ENCODE measurements around the gene NTM.

Gene NTM

GRCh38 chr11:131609921-131610320 is 239.5 kb downstream of the NTM start:
- H3K27ac ChIP-seq (replicated peaks; ENCODE audit: low read length) = no peak overlapping the region
- WGBS, 2 donors (ENCODE audit: extremely low coverage in 2 of 2, insufficient read length in 2 of 2, insufficient replicate concordance in 1 of 2) = no CpG with 5 or more reads among the region's 3 CpGs
- H3K9ac ChIP-seq (ENCODE audit: low read depth, low read length, poor library complexity) = no peak overlapping the region
- no peak overlapping the region for H2AK5ac ChIP-seq (ENCODE audit: low read depth, low read length)
- no peak overlapping the region for H3K14ac ChIP-seq (ENCODE audit: low read length)
- no peaks in the 10 kb centered on the region for H3K27me3 ChIP-seq (ENCODE audit: control insufficient read depth in 3 of 3, insufficient read depth in 3 of 3, low read depth in 1 of 3, low read length in 3 of 3)
- H3K36me3 ChIP-seq (replicated peaks in 1 of 2; ENCODE audit: control insufficient read depth in 2 of 2, insufficient read depth in 2 of 2, low read length in 2 of 2) = no peaks in the 10 kb centered on the region
- peaks cover 0 to 3% of the 10 kb centered on the region in 2 donors for H3K4me1 ChIP-seq (ENCODE audit: control insufficient read depth in 2 of 2, insufficient read depth in 1 of 2, low read depth in 1 of 2, low read length in 2 of 2)
- H2BK12ac ChIP-seq (ENCODE audit: low read length) = no peak overlapping the region
- H3K79me1 ChIP-seq (ENCODE audit: low read depth, low read length) = no peaks in the 10 kb centered on the region
- H2BK120ac ChIP-seq (ENCODE audit: low read depth, low read length) = no peak overlapping the region
- no peak overlapping the region for H3K23ac ChIP-seq (ENCODE audit: low read depth, low read length, poor library complexity)
- no peak overlapping the region for H2BK5ac ChIP-seq (ENCODE audit: low read length)
- no peak overlapping the region for H4K91ac ChIP-seq (ENCODE audit: low read depth, low read length, poor library complexity)
- H2AFZ ChIP-seq (ENCODE audit: low read length) = no peak overlapping the region
- H3K4me2 ChIP-seq (ENCODE audit: insufficient read depth, low read length, poor library complexity, severe bottlenecking) = no peak overlapping the region
- no peak overlapping the region for H2BK15ac ChIP-seq (ENCODE audit: low read length)
- no peak overlapping the region for H3K4me3 ChIP-seq (ENCODE audit: low read length in 2 of 2)
- no peaks in the 10 kb centered on the region for H3K9me3 ChIP-seq (replicated peaks in 1 of 2; ENCODE audit: control insufficient read depth in 2 of 2, insufficient read depth in 1 of 2, low read depth in 1 of 2, low read length in 2 of 2)
- DNase-seq (ENCODE audit: low spot score) = no peak
- H4K8ac ChIP-seq (ENCODE audit: low read depth, low read length) = no peak overlapping the region
- H3K4ac ChIP-seq (ENCODE audit: low read length) = no peak overlapping the region
- no peak overlapping the region for H3K18ac ChIP-seq (ENCODE audit: low read length)

GRCh38 chr11:131611322-131611721 is 240.9 kb downstream of the NTM start:
- no peak overlapping the region for H3K23ac ChIP-seq (ENCODE audit: low read depth, low read length, poor library complexity)
- no peak overlapping the region for H3K9ac ChIP-seq (ENCODE audit: low read depth, low read length, poor library complexity)
- H4K91ac ChIP-seq (ENCODE audit: low read depth, low read length, poor library complexity) = no peak overlapping the region
- no peaks in the 10 kb centered on the region for H3K79me1 ChIP-seq (ENCODE audit: low read depth, low read length)
- no peak for DNase-seq (ENCODE audit: low spot score)
- no peaks in the 10 kb centered on the region for H3K27me3 ChIP-seq (ENCODE audit: control insufficient read depth in 3 of 3, insufficient read depth in 3 of 3, low read depth in 1 of 3, low read length in 3 of 3)
- H2BK5ac ChIP-seq (ENCODE audit: low read length) = no peak overlapping the region
- H4K8ac ChIP-seq (ENCODE audit: low read depth, low read length) = no peak overlapping the region
- no peak overlapping the region for H2BK12ac ChIP-seq (ENCODE audit: low read length)
- no CpG with 5 or more reads among the region's 6 CpGs for WGBS, 2 donors (ENCODE audit: extremely low coverage in 2 of 2, insufficient read length in 2 of 2, insufficient replicate concordance in 1 of 2)
- H3K18ac ChIP-seq (ENCODE audit: low read length) = no peak overlapping the region
- no peak overlapping the region for H3K14ac ChIP-seq (ENCODE audit: low read length)
- H3K36me3 ChIP-seq (replicated peaks in 1 of 2; ENCODE audit: control insufficient read depth in 2 of 2, insufficient read depth in 2 of 2, low read length in 2 of 2) = no peaks in the 10 kb centered on the region
- H2BK15ac ChIP-seq (ENCODE audit: low read length) = no peak overlapping the region
- no peak overlapping the region for H2AFZ ChIP-seq (ENCODE audit: low read length)
- peaks cover 0 to 3% of the 10 kb centered on the region in 2 donors for H3K4me1 ChIP-seq (ENCODE audit: control insufficient read depth in 2 of 2, insufficient read depth in 1 of 2, low read depth in 1 of 2, low read length in 2 of 2)
- H2BK120ac ChIP-seq (ENCODE audit: low read depth, low read length) = no peak overlapping the region
- no peaks in the 10 kb centered on the region for H3K9me3 ChIP-seq (replicated peaks in 1 of 2; ENCODE audit: control insufficient read depth in 2 of 2, insufficient read depth in 1 of 2, low read depth in 1 of 2, low read length in 2 of 2)
- no peak overlapping the region for H3K27ac ChIP-seq (replicated peaks; ENCODE audit: low read length)
- H3K4ac ChIP-seq (ENCODE audit: low read length) = no peak overlapping the region
- H3K4me2 ChIP-seq (ENCODE audit: insufficient read depth, low read length, poor library complexity, severe bottlenecking) = no peak overlapping the region
- H3K4me3 ChIP-seq (ENCODE audit: low read length in 2 of 2) = no peak overlapping the region
- H2AK5ac ChIP-seq (ENCODE audit: low read depth, low read length) = no peak overlapping the region

GRCh38 chr11:131612533-131612932 is 242.1 kb downstream of the NTM start:
- Histone ChIP-seq H3K79me1 (ENCODE audit: low read depth, low read length) (no peaks in the 10 kb centered on the region), H3K23ac (ENCODE audit: low read depth, low read length, poor library complexity) (no peak overlapping the region), H3K4me2 (ENCODE audit: insufficient read depth, low read length, poor library complexity, severe bottlenecking) (no peak overlapping the region), H3K9ac (ENCODE audit: low read depth, low read length, poor library complexity) (no peak overlapping the region), H3K9me3 (replicated peaks in 1 of 2; ENCODE audit: control insufficient read depth in 2 of 2, insufficient read depth in 1 of 2, low read depth in 1 of 2, low read length in 2 of 2) (no peaks in the 10 kb centered on the region), H3K4ac (ENCODE audit: low read length) (no peak overlapping the region), H3K4me3 (ENCODE audit: low read length in 2 of 2) (no peak overlapping the region), H4K8ac (ENCODE audit: low read depth, low read length) (no peak overlapping the region), H3K14ac (ENCODE audit: low read length) (no peak overlapping the region), H2BK15ac (ENCODE audit: low read length) (no peak overlapping the region), H3K18ac (ENCODE audit: low read length) (no peak overlapping the region), H2BK120ac (ENCODE audit: low read depth, low read length) (no peak overlapping the region), H2AK5ac (ENCODE audit: low read depth, low read length) (no peak overlapping the region), H2AFZ (ENCODE audit: low read length) (no peak overlapping the region), H3K4me1 (ENCODE audit: control insufficient read depth in 2 of 2, insufficient read depth in 1 of 2, low read depth in 1 of 2, low read length in 2 of 2) (peaks cover 0 to 3% of the 10 kb centered on the region in 2 donors), H3K27ac (replicated peaks; ENCODE audit: low read length) (no peak overlapping the region), H4K91ac (ENCODE audit: low read depth, low read length, poor library complexity) (no peak overlapping the region), H2BK5ac (ENCODE audit: low read length) (no peak overlapping the region), H2BK12ac (ENCODE audit: low read length) (no peak overlapping the region), H3K36me3 (replicated peaks in 1 of 2; ENCODE audit: control insufficient read depth in 2 of 2, insufficient read depth in 2 of 2, low read length in 2 of 2) (no peaks in the 10 kb centered on the region), H3K27me3 (ENCODE audit: control insufficient read depth in 3 of 3, insufficient read depth in 3 of 3, low read depth in 1 of 3, low read length in 3 of 3) (no peaks in the 10 kb centered on the region)
- no CpG with 5 or more reads among the region's 5 CpGs for WGBS, 2 donors (ENCODE audit: extremely low coverage in 2 of 2, insufficient read length in 2 of 2, insufficient replicate concordance in 1 of 2)
- DNase-seq (ENCODE audit: low spot score) = no peak

DNA sequence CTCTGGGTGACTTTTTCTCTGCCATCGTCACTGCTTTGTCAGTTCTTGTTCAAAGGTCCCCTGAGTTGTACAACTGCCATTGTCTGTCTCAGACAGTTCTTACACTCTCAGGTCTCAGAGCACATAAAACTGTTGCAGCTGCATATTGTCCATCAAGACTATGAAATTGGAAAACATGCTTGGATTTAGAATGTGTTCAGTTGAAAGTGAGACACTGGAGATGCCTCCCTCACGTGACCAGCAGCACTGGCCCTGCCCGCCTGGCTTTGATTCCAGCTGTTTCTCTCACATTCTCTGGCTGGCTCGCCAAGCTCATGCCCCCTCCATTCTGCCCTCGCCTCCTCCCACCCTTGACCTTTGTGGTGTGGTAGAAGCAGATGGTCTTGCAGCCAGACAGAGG is 244.2 kb downstream of the NTM start:
- Histone ChIP-seq H3K79me1 (ENCODE audit: low read depth, low read length) (no peaks in the 10 kb centered on the region), H3K14ac (ENCODE audit: low read length) (no peak overlapping the region), H2BK120ac (ENCODE audit: low read depth, low read length) (no peak overlapping the region), H2BK15ac (ENCODE audit: low read length) (no peak overlapping the region), H2BK5ac (ENCODE audit: low read length) (no peak overlapping the region), H3K4me3 (ENCODE audit: low read length in 2 of 2) (no peak overlapping the region), H3K18ac (ENCODE audit: low read length) (no peak overlapping the region), H3K36me3 (replicated peaks in 1 of 2; ENCODE audit: control insufficient read depth in 2 of 2, insufficient read depth in 2 of 2, low read length in 2 of 2) (no peaks in the 10 kb centered on the region), H3K9me3 (replicated peaks in 1 of 2; ENCODE audit: control insufficient read depth in 2 of 2, insufficient read depth in 1 of 2, low read depth in 1 of 2, low read length in 2 of 2) (no peaks in the 10 kb centered on the region), H3K9ac (ENCODE audit: low read depth, low read length, poor library complexity) (no peak overlapping the region), H3K4me2 (ENCODE audit: insufficient read depth, low read length, poor library complexity, severe bottlenecking) (no peak overlapping the region), H4K8ac (ENCODE audit: low read depth, low read length) (no peak overlapping the region), H3K4me1 (ENCODE audit: control insufficient read depth in 2 of 2, insufficient read depth in 1 of 2, low read depth in 1 of 2, low read length in 2 of 2) (peaks cover 0 to 3% of the 10 kb centered on the region in 2 donors), H3K27ac (replicated peaks; ENCODE audit: low read length) (no peak overlapping the region), H2AK5ac (ENCODE audit: low read depth, low read length) (no peak overlapping the region), H3K4ac (ENCODE audit: low read length) (no peak overlapping the region), H3K23ac (ENCODE audit: low read depth, low read length, poor library complexity) (no peak overlapping the region), H2BK12ac (ENCODE audit: low read length) (no peak overlapping the region), H2AFZ (ENCODE audit: low read length) (no peak overlapping the region), H3K27me3 (ENCODE audit: control insufficient read depth in 3 of 3, insufficient read depth in 3 of 3, low read depth in 1 of 3, low read length in 3 of 3) (no peaks in the 10 kb centered on the region), H4K91ac (ENCODE audit: low read depth, low read length, poor library complexity) (no peak overlapping the region)
- no CpG with 5 or more reads among the region's 5 CpGs for WGBS, 2 donors (ENCODE audit: extremely low coverage in 2 of 2, insufficient read length in 2 of 2, insufficient replicate concordance in 1 of 2)
- DNase-seq (ENCODE audit: low spot score) = no peak

All from neuronal stem cell (in vitro differentiated cells).